Activated effector memory CD4-positive, alpha-beta T cell treated with anti-CD3 and anti-CD28 coated beads, Interleukin-2, amount 50 U/mL, for 16 hours (primary cell): ENCODE results near the gene UBE2J1.

Experiments used
- DNase-seq: peaks from one replicate; pipeline ENCODE4 v3.0.0-alpha.2; 2020

UBE2J1 gene

DNA sequence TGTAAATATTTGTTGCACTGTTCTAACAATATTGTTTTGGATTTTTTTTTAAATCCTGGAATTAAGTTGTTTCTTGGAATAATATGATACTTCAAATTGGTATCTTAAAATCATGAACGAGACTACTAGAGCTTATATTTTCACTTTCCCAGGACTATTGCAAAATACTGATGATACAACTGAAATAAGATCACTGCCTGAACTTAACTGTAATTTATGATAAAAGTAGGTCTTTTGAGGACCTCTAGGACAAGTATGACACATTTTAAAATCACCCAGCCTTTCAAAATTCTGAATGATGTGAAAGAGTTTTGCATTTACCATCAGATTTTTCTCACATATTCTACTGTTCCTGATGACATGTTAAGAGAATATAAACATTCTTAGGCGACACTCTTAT, 8.6 kb upstream of the UBE2J1 start:
- DNase-seq, result no peak

DNA sequence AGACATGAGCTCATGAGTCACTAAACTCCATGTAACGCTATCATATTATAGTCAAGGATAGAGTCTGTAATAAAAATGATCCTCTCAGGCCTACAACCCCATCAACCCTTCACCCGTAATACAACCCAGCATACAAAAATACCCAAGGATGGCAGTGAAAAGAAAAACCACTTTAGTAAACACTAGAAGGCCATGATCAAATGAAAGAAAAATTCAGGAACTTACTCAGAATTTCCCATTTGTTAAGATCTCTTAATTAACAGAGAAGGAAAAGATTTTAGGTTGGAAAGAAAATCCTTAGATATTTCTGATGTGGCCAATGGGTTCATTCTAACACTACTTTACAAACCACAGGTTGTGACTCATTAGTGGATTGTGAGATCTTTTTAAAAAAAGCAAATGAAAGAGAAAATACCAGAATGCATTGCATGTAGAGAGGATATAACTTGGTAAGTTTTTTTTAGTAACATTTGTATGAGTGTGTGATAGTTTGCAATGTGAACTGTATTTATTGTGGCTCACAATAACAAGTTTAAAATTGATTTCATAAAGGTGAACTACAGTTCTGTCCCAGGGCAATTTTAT, 8.0 kb upstream of the UBE2J1 start:
- no peak for DNase-seq

DNA sequence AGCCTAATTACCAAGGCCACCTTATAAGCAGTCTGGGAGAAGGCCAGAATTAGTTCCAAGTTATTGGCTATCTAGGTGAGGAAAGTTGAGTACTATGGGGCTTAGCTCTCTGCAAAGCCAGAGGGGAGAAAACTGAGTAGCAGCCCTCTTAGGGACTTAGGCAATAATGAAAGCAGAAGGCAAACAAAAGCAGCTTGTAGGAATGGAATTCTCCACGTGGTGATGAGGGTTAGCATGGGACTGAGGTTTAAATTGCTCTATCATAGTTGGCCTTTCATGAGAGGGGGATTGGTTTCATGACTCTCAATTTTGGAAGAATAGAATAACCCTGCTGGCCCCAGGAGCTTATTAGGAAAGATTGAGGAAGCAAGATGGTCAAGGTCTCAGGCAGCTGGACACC, 7.0 kb upstream of the UBE2J1 start:
- DNase-seq, result no peak

DNA sequence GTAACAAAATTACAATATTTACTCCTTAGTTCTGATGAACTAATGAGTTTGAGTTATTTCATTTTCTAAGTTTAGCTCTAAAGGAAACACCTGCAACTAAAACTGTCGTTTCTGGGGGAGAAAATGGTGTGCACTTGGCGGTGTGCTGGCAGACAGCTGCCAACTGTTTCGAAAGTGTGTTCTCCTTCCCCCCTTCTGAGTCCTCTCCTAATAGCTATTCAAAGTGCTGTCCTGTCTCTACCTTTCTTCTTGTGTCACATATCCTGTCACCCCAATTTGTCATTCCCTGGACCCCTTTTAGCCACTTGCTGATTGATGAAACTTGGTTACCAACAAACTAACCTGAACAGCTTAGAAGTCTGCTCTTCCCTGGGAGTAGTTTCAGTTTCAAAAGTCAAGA, 4.9 kb upstream of the UBE2J1 start:
- DNase-seq, result no peak

DNA sequence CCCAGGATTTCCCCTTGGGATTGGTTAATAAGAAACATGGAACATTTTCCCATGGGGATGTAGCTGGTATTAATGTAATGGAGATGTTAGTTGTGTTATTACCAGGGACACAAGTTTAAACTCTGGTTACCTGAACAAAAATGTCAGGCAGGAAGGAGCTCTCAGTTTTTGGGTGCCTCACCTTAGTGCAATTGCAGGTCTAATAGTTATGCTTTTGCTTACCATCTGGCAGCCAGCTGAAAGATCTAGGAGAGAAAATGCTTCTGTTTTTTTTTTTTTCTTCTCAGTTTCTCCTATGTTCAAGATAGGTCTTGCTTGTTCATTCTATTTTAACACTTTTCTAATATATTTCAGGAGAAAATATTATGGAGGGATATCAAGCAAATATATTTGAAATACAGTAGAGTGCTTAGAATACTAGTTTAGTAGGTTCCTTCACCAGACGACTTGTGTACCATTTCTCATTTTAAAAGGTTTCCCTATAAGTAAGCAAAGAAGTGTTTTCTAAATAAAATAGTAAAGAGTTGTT, 4.2 kb upstream of the UBE2J1 start:
- DNase-seq, result no peak

DNA sequence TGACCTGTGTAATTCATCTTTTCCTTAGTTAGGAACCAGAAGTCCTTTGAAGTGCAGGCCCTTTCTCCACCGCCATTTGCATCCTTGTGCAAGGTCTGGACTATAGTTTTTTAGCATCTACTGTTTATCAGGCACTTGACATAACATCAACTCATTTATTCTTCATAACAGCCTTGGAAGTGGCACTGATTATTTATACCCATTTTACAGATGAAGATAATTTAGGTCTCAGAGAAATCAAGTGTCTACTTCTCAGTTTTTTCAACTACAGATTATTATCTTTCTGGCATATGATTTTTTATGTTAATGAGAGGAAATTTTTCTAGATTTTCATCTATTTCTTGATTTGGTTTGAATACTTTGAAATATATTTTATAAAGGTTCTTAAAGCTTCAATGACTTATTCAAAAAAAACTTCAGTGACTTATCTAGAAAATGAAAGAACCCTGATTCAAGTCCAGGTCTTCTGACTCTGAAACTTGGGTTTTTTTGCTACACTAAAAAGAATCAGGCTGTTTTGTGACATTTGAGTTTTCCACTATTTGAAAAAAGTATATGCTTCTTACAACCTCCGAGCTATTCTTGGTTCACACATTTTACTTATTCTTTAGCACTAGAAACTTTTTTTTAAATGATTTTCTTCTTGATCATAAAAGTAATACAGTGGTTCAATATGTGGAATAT, 3.1 kb upstream of the UBE2J1 start:
- DNase-seq, result no peak

DNA sequence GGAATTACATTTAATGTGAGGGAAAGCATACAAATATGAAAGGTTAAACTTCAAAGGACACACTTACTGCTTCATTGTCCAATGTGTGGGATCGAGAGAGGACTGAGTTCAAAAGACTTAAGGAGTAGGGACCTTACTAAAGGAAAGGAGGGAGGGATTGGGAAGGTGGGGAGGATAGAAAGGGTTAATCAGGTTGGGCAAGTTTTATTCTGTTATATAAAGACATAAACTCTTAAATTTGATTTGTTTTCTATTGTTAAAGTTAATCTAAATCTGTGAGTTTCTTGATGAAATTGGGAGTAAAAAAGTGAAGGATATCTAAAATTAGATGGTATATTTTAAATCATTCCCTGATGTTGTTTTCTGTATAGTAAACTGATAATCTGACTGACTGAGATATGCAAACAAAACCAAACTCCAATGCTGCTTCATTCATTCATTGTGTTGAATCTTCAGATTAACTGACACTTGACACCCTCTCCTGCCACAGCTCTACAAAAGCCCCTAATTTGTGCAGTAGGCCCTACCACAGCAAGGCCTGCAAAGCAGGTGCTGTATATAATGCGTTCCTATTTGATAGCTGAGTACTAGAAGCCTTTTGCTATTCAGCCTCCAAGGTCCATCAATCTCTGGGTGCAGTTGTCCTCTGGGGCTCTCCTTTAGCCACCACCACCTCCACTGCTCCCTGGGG, 1.3 kb upstream of the UBE2J1 start:
- no peak for DNase-seq

DNA sequence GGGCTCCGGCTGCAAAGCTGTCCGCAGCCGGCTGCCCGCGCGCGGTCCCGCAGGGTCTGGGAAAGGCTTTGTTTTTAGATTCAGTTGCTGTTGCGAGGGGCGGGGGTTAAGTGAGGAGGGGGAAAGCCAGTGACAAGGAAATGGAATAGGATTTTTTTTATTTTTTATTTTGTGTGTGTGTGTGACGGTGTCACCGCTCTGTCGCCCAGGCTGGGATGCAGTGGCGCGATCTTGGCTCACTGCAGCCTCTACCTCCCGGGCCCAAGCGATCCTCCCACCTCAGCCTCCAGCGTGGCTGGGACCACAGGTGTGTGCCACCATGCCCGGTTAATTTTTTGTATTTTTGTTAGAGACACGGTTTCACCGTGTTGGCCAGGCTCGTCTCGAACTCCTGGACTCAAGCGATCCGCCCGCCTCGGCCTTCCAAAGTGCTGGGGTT, 615 bp upstream of the UBE2J1 start:
- DNase-seq, result peak; percentile 64

DNA sequence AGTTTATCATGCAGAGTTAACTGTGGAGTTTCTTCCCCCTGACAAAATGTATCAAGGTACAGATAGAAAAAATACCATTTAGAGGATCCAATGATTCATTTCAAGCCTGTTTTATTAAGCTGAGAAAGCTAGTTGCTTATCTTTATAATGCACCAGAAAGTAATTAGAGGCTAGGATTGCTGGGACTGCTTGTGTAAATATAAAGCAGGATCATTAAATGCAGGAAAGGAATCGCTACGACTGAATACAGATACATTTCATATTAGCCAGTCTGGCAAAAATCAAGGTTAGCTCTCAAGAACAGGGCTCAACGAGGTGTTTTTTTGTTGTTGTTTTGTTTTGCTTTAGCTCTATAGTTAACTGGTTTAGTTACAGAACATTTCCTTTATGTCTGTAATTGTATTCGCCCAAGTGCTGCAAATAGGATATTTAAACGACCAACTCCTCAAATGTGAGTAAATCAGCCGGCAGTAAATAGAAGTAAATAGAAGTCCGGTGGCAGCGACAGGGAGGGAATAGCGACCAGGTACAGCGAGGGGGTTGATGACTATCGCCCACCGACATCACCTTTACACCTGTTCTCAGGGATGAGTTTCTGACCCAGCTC, 748 bp downstream of the UBE2J1 start:
- no peak for DNase-seq

DNA sequence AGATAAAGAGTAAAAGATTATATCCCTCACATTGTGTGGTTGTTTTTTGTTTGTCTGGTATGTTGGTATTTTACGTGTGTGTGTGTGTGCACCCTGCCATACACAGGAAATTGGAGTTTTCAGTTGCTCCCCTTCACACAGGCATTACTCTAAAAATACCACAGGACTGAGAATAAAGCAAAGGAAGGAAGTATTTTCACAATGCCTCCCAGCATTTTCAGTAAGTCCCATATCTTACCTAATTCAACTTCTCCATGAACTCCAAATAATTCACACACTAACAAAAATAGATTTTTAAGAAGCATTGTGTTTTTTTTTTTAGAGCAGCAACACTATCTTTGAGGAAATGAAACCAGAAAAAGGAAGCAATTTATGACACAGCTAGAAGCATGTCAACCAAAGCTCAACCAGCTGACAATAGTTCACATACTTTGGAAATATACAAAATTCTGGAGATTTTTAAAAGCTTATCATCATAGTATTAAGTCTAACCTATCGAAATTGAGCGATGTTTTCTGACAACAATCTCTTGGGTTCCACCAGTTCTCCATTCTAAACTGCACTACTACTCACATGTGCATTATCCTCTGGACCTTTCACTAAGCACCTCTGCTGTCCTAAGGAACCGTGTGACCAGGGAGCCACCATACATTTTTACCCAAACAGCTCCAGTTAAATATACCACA, 2.1 kb downstream of the UBE2J1 start:
- DNase-seq, result no peak

DNA sequence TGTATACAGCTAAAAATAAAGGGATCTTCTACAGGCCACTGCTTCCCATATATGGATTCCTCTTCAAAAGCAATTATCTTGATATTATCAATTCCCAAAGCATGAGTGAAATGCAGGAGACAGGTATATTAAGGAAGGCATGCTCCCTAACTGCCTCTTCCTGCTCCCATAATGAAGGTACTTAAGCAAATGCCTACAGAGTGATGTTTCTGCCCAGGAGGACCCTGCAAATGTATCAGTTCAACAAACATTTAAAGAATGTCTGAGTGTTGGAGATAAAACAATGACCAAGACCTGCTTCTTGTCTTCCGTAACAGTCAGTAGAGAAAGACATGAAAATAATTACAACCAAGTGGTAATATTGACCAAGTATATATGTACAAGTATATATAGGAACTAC, 4.2 kb downstream of the UBE2J1 start:
- DNase-seq, result no peak

DNA sequence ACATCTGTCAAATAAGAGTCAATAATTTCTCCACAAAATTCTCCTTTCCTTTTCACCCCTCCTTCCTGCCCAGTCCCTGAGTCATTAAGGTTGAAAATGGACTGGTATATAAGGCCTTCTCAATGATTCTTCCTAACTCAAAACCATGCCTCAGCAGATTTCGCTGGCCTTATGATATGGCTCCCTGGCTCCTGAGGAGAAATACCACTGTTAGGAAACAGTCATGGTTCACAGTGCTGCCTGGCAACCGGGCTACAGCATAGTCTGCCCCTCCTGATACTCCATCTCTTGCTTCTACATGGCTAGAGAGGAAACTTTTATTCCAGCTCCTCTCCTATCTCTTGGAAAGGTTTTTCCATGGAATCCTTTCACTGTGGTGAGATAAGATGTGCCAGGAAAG, 4.7 kb downstream of the UBE2J1 start:
- no peak for DNase-seq

DNA sequence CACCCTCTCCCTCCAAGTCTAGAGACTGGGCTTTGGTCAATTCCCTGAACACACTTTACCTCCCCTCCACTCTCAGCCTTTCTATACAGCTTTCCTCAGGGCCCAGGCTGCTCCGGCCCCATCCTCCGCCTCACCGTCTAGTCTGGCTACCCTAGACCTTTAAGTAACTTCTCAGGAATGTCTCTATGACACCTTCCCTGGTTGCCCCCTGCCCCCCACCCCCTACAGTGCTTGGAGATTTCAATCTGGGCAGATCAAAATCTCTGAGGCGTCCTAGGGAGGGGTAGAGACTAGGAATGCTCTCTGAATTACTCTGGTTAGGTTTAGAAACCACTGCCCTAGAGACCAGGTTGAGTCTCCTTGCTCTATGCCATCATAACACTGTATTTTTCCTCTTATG, 6.1 kb downstream of the UBE2J1 start:
- DNase-seq, result no peak

DNA sequence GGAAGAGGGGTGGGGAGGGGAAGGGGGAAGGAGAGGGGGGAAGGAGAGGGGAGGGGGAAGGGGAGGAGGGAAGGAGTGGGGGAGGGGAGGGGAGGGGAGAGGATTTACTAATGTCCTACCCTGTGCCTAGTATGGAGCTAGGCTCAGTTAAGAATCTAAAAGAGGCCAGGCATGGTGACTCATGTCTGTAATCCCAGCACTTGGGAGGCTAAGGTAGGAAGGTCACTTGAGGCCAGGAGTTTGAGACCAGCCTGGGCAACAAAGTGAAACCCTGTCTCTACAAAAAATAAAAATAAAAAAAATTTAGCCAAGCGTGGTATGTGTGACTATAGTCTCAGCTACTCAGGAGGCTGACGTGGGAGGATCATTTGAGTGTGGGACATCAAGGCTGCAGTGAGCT, 13.0 kb downstream of the UBE2J1 start:
- no peak for DNase-seq

DNA sequence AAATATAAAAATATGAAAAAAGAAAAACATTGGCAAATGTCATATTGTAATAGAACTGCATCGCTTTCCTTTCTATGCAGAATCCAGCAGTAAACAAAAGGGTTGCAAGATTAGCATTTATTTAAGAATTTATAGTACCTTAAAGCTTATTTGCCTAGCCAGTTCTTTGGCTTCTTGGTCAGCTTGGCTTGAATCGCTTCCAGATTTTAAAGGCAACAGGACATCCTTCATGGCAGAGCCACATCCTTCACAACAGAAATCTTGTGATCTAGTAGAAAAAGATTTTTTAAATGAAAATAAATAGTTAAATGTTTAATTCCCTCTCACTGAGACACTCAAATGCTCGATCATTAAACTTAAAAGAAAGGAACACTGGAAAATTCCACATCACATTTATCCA, 17.4 kb downstream of the UBE2J1 start:
- no peak for DNase-seq

DNA sequence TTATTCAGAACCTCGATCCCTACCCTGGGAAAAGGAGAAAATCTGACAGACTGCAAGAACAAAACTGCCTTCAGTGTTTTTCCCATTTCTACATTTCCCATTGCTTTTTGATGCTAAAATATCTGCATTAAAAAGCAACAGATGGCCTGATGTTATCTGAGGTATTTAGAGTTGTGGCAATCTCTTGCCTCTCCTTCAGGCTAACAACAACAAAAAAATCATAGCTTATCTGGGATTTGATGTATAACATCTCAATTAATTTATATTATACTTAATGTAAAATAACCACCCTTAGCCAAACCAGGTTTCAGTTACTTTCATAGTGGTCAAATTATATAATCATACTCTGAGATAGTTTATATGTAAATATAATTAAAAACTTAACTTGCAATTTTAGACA, 21.6 kb downstream of the UBE2J1 start:
- no peak for DNase-seq

DNA sequence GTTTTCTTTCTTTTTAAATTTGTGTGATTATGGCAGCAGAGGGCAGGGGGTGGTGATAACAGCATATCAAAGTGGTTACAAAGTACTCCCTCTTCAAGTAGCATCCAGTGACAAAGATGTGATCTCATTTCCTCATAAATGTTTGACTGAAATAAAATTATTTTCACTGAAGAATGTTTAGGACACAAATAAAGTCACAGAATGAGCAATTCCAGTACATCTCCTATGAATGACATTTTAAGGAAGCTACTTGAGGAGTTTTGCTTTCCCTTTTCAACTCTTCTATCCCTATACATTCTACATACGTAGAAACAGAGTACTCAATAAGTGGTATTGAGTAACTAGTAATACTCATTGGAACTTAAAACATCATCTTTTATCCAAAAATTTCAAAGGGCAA, 23.5 kb downstream of the UBE2J1 start:
- DNase-seq, result no peak

DNA sequence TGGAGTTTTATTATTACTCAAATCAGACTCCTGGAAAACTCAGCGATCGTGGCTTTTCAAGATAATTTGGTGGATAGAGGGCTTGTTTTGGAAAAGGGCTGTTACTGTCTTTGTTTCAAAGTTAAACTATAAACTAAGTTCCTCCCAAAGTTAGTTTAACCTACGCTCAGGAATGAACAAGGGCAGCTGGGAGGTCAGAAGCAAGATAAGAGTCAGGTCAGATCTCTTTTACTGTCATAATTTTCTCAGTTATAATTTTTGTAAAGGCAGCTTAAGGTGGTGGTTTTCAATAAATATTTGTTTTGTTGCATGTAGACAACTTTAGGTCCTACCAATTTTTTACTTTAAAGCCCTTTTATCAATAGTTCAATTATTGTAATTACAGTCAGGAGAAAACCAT, 28.2 kb downstream of the UBE2J1 start:
- DNase-seq, result no peak

DNA sequence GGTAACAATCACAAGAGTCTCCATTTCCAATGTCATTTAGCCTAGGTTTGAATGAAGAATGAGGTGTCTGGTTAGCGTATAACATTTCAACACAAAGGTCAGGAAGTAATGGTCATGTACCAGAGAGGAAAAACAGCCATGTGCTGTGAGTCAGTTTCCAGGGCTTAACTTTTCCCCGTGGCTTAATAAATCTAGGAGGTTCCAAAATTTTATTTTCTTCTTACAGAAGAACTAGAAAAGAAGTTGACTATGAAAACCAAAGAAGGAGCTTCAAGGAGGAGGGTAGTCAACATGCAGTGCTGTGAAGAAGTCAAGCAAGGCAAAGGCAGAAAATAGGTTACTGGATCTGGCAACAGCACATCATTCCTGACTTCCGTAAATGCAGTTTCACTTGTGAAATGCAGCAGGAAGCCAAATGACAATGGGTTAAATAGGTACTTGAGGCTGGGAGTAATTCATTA, 29.0 kb downstream of the UBE2J1 start:
- no peak for DNase-seq

DNA sequence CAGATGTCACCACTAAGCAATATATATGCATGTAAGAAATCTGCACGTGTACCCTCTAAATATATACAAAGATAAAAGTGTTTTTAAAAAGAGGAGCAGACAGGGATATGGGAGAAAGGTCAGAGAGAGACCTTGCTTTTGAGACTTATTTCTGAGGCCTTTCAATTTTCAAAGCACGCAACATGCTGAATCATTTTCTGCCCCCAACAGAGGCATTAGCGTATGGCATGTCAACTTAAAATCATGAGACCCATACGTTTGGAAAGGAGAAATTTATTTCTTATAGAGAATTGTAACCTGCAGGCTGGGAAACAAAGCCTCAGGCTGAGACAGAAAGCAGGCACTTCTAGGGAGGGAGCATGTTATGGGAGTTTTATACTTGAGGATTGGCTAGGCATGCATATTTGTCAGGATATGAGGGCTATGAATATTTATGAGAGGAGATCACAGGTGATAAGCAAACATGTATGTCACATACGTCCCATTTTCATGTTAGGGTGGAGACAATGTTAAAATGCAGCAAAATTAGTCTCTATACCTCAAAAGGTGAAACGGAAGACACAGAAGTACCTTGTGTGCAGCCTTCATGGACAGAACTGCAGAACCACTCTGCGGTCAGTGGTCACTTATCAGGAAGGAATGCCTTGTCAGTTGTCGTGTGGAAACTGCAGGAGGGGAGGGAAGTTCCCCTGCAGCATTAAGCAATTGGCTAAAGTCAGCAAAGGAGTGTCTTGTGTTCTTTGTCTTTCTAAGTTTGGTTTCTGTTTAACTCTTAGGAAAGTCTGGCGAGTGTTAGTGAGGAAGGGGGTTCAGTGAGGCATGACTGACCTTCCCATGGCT, 31.2 kb downstream of the UBE2J1 start:
- no peak for DNase-seq

DNA sequence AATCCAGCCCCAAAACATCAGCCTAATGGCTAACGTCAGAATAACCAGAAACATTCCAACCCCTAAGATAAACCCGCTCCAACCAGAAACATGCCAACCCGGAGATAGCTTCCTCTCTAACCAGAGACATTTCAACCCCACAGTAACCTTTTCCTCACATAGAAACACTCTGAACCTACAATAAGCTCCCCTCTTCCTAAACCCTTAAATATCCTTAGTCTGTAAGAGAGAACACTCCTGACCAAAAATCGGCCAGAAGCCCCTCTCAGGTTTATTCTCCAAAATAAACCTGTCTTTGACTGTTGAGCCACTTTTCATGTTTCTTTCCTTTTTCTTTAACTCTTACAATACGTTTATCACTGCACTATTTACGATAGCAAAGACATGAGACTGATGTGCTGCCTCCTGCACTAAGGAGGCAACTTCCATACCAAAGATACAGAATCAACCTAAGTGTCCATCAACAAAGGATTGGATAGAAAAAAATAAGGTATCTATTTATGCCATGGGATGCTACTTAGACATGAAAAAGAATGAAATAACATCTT, 32.4 kb downstream of the UBE2J1 start:
- no peak for DNase-seq

DNA sequence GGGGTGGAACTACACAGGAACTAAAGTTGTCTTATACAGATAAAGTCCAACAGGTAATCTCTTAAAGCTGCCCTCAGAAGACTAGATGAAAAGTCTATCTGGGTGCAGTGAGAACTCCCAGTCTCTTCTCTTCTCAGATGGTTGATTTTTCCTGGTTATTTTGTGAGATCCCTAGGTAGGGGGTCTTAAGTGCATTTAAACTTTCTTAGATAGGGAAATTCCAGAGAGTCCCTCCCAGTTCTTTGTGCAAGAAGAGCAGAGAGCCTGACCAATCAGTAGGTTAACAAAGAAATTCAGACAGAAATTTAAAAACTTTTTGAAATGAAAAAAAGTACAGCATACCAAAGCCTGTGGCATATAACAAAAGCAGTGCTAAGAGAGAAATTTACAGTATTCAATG, 35.5 kb downstream of the UBE2J1 start:
- no peak for DNase-seq
